Stimulated activated CD8-positive, alpha-beta memory T cell treated with anti-CD3 and anti-CD28 coated beads, Interleukin-15, amount 100 ng/mL, for 1 hour (primary cell): Measurements from ENCODE around the gene TAX1BP1.

Experiments
- DNase-seq: peaks from one replicate; pipeline ENCODE4 v3.0.0-alpha.2; 2020; ENCODE audit warnings: low read depth

Gene TAX1BP1

DNA sequence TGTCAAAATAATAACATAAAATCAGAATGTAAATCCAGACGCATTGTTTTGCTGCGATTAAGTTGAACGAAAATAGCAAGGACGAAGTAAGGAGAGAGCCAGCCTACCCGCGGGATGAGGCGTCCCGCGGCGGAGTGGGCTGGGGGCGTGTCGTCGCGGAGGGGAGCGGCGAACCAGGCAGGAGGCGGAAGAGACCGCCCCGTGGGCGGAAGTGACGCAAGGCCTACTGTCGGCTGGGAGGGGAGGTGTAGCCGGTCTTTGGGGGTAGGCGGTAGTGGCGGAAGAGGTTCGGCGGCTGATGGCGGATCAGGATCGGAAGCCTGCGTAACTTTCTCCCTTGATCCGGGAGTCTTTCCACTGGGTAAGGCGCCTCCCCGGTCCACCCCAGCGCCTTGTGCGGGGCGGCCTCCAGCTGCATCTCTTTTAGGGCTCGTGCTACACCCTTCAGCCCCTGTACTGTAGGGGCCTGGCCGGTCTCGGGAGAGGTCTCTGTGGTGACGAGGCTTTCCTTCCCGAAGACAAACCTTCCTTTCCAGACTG, at the start of gene TAX1BP1:
Gene TAX1BP1, plus strand, starts transcription at position 254 of the 540 bp plus-strand sequence. CDS start 8,363 bp downstream, outside the sequence.
- DNase-seq: peak; percentile 90

DNA sequence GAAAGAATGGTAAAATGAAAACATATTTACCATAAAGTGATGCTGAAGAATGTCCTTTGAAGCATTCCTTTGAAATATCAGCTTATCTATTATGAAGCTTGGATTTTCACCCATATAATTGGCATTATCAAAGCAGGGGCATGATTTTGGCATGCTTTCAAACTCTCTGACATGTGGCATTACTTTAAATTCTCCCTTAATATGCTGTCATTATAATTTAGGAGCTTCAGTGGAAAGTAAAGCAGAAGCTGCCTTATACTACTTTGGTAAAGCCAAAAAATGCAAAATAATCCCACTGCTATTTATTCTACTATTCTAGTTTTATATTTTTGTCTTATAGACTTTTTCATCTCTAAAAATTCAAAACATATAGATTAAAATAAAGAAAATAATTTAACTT, 49.3 kb upstream of the TAX1BP1 start:
- no peak for DNase-seq

DNA sequence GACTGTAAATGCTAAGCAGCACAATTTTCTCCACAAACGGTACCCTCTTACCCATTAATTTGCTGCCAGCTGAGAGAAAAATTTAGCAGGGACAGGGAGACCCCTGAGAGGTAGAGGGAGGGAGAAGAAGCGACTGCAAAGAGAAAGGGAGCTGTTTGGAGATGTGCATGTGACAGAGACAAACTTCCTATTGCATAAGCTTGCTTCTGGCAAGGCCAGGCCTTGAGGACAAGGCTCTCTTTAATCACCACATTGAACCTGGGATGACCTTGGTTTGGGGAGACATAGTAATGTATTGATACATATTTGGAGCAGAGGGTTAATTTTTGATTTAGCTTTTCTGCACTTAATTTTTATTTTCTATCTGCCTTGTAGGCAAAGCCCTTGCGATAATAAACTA, 46.2 kb upstream of the TAX1BP1 start:
- DNase-seq: no peak

DNA sequence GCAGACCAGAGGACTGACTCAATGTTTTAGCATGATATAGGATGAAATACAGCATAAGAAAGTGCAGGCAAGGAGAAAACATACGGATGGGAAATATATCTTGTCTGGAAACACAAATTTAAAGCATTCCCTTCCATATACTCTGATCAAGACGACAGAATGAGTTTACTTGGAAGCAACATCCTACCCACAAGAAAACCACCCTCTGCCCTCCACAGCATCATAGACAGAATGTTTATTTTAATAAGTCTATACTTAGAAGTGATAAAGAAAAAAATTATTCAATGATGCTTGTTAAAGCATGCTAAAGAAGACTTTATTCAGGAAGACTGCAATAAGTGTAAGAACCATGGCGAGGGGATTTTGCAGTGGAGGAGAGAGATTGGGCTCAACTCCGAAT, 44.9 kb upstream of the TAX1BP1 start:
- no peak for DNase-seq

DNA sequence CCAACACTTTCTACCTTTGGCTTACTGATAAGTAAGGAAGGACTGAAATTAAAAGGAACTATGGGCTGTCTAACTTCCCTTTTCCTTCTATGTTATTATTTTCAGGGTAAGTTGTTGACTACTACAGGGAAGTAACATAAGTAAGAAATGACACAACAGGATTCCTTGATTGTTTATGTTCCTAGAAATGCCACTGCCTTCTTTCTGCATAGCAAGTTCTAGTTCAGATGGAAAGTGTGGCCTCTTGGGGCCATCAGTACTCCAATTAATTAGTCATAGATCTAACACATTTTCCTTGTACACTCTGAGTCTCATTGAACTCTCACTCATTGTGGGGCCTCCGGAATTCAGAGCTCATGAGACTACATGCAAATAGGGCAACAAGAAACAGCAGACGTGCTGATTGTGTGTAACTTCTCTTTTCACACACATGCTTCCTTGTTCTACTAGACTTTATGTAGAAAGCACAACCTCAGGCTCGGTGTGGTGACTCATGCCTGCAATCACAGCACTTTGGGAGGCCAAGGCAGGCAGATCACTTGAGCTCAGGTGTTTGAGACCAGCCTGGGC, 42.0 kb upstream of the TAX1BP1 start:
- no peak for DNase-seq

DNA sequence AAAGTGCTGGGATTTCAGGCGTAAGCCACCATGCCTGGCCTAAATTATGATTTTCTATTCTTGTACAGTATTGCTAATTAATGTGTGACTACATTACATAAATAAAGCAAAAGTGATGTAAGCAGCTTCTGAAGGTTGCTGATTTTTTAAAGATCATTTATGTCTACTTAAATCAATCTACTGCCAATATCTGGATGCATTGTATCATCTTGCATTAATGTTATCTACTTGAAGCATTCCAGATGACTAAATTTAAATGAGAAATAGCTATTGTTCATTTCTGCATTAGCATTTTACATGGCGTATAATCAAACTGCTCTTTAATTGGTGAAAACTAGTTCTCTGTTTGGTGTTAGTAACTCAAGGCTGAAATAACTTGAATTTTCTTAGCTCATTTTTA, 40.2 kb upstream of the TAX1BP1 start:
- no peak for DNase-seq

DNA sequence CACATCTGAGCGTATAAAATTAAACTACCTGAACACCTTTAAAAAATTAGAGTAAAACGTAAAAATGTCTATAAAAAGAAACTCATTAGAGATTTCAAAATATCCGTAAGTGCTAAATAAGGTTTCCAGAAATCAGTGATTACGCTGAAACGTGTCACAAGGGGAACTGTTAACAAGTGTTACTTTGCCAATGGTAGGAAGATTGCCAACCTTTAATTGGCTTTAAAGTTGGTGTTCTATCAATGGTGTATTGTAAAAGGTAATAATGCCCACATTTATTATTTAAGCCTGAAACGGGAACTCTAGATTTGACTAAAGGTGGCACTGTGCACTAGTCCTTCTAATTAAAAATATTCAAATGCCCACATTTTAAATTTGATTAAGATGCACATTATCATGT, 39.5 kb upstream of the TAX1BP1 start:
- no peak for DNase-seq

DNA sequence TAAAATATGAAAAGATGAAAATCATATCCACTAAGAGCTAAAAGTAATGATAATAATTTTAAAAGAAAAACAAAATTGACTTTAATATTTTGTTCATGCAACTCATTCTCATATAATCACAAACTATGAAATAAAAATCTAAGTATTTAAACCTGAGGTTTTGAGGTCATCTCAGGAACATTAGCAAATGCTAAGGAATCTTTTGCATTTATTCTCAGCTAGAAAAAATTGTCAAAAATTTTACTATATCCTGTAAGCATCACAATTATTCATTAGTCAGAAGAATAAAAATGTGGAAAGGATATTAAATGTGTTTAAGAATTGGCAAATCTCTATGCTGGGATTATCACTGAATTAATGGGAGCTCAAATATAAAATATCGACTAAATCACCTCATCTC, 36.8 kb upstream of the TAX1BP1 start:
- DNase-seq: no peak

DNA sequence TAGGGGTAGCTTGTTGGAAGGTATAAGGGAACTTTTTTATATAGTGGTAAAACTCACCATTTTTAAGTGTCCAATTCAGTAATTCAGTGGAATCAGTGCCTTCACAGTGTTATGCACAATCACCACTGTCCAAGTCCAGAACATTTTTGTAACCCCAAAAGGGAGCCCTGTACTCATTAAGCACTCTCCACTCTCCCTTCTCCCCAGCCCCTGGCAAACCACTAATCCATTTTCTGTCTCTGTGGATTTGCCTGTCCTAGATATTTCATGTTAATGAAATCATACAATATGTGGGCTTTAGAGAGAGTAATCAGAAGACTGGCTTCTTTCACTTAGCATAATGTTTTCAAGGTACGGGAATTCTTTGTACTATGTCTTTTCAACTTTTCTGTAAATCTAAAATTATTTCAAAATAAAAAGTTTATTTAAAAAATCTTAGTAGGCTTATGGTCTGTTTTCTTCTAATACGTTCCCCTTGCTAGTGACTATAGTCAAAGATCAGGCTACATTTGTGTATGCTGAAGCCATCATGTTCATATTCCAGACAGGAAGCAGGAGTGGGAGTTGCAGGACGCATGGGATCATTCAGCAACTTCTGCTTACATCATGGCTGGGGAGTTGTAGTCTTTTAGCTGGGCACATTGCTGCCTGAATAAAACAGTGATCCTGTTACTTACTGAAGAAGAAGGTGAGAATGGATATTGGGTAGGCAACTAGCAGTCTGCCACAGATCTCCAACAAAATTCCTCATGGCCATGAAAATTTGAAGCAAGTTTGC, 35.4 kb upstream of the TAX1BP1 start:
- DNase-seq: no peak

DNA sequence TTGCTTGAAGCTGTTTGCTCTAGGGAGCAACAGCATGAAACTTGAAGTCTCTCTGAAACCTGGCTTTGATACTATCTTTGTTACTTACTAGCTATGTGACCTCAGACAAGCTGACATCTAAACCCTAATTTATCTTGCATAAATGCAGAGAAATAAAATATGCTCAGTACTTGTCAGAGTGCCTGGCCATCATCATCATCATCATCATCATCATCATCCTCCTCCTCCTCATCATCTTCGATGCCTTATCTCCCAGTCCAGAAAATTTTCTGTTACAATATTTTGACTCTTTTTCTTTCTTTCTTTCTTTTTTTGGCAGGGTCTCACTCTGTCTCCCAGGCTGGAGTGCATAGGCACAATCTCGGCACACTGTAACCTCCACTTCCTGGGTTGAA, 34.8 kb upstream of the TAX1BP1 start:
- DNase-seq: no peak

DNA sequence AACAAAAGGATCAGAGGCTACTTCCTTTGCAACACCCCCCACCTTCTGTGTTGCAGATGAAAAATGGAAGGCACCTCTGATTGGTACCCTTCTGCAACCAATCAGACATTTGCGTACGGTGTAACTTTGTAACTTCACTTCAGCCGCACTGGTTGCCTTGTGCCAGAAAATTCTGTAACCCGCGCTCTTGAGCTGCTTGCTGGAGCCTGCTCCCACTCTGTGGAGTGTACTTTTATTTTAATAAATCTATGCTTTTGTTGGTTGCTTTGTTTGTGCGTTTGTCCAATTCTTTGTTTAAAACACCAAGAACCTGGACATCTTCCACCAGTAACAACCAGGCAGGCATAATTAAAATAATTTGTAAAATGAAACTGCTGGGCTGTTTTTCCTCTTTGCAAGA, 31.5 kb upstream of the TAX1BP1 start:
- no peak for DNase-seq

DNA sequence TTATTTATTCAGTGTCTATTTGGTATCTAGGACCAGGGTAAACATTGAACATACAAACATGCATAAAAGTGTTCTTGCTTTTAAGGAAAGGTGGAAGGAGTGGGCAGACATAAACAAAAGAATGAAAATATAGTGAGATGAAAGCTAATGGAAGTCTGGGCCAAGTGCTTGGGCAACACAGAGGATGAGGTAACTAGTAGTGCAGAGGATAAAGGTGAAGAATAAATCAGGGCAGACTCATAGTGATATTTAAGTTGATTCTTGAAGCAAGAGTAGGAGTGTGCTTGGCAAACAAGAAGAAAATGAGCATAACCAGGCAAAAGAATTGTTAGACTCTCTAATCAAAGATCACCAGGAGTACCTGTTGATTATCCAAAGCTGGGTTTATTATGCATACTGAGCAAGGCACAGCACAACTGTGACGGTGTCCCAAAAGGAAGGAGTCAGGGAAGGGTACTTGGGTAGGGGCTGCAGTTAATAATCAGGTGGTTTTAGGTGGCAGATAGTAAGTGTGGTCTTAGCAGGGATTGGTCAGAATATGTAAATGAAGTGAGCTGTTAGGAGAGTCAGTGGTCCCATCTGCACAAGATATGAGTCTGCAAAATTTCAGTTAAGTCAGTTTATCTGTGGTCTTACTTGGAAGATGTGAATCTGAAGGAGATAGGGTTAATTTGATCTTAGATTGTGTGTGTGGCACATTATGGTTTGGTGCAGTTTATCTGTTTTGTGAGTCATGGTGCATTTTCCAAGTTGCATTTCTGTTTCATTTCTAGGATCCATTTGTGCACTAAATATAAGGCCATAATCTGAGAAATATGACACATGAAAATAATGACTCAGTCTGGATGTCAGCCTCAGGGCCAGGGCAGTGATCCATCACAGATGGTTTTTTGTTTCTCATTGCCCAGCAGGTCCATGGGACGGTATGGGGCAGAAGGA, 30.6 kb upstream of the TAX1BP1 start:
- no peak for DNase-seq

DNA sequence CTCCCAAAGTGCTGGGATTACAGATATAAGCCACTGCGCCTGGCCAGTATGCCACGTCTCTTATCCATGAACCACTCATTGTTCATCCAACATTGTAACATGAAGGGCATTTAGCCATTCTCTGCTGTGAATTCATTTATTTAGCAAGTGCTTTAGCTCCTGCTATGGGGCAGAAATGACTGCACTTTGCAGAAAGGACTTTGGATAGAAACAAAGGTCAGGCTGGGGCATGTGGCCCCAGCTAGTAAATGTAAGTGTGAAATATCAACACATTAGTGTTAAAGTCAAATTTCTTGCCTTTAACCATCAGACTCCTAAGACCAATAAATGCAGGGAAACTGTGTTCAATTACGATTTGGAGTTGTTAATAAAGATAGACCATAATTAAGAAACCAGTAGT, 27.7 kb upstream of the TAX1BP1 start:
- DNase-seq: no peak

DNA sequence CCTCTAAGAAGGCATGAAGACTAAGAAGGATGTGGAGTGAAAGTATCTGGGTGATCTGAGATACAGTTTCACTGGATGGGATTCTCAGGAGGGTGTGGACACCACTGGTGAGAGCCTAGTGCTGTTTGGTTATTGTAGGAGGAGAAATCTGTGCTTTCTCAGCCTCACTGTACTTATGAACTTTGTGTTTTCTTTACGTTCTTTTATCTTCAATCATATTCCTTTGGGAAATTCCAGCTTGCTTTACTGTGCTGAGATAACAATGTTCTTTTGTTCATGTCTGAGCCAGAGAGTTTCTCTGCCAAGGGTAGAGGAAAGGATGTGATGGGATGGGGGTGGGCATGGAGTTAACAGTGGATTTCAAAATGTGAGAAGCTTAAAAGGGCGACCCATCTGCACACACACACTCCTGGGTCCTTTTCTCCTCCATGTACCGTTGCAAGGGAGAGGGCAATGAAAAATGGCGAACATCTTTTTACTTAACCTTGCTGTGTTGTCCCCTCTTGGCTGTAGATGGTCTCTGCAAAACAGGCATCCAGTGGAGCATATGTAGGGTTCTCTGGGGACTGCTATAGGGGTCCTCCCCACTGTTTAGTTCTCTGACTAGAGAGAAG, 25.0 kb upstream of the TAX1BP1 start:
- no peak for DNase-seq

DNA sequence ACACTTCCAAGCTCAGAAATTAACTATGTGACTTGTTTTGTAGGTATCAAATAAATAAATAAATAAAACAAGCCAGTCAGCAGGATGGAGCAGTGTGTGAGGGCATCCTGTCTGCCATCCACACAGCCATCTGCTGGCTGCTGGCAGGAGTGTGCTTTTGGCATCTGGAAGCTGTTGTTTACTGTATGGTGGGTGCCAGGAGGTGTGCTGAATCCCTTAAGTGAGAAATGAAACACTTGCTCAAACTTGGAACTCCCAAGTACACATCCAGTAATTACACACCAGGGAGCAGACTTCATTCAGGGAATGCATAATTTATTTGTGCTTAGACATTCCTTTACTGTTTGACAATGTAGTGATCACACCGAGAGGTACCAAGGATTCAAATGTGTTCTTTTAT, 16.9 kb upstream of the TAX1BP1 start:
- DNase-seq: no peak

DNA sequence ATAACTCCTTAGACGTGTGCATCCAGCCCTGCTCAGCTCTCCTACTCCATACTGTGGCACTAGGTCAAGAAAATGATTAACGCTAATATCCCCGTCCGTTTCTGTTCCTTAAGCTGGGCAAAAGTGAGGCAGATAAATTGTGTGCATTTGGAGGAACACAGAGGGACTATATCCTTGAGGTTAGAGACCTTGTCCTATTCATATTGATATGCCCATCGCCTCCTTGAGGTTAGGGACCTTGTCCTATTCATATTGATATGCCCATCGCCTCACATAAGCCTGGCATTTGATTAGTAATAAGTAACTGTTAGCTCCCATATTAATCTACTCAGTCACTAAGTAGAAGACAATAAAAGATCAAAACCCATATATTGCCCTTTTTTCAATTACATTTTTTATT, 12.9 kb upstream of the TAX1BP1 start:
- no peak for DNase-seq

DNA sequence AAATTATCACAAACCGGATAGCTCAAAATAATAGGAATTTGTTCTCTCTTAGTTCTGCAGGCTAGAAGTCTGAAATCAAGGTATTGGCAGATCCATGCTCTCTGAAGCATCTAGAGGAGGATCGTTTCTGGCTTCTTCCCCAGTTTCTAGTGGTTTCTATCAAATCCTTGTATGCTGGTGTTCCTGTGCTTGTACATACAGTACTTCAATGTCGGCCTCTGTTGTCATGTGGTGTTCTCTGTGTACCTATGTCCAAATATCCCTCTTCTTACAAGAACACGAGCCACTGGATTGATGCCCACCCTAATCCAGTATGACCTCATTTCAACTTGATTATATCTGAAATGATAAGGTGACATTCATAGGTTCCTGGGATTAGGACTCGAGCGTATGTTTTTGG, 9.8 kb upstream of the TAX1BP1 start:
- no peak for DNase-seq

DNA sequence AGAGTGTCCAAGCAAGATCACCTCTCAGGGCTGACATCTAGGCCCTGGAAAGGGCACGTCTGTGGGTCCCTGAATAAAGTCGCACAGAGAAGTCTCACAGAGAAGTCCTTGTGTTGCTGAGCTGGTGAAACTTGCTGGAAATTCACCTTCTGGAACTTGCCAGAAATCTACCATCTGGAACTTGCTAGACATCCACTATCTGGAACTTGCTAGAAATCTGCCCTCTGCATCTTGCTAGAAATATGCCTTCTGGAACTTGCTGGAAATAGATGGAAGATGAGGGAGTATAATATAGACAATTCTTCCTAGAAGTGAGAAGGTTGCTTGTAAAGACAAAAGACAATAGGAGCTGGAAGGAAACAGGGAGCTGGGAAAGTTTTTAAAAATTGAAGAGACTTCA, 5.4 kb upstream of the TAX1BP1 start:
- DNase-seq: no peak

DNA sequence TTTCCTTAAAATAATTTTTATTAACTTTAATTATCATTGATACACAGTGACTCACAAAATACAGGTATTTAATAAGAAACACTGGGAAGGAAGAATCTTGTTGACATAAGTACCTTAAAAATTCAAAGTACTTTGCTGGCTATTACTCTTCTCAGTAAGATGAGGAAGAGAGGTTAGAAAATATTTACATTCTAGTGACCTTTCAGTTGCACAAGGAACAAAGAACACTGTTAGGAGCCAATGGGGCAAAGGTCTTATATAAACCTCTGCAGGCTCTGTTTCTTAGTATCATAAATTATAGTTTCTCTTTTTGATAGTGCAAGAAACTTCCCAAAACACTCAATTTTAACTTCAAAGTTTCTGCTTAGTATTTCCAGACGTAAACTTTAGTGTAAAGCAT, 4.8 kb upstream of the TAX1BP1 start:
- DNase-seq: no peak

DNA sequence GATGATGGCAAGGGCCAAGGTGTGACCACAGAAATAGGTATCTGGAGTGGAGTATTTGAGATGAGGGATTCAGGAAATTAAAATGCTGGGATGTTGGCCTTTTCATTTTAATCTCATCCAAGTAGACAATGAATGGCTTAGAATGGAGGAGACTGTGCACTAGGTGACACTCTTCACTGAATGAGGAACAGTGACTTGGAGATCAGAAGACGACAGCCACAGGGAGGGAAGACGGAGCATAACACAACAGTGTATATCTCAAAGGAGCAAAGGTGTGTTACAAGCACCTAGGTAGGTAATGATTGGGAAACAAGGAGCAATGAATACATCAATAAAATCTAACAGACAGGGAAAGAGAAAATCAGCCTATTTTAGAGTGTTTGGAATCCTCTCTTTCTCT, 4.1 kb upstream of the TAX1BP1 start:
- no peak for DNase-seq

DNA sequence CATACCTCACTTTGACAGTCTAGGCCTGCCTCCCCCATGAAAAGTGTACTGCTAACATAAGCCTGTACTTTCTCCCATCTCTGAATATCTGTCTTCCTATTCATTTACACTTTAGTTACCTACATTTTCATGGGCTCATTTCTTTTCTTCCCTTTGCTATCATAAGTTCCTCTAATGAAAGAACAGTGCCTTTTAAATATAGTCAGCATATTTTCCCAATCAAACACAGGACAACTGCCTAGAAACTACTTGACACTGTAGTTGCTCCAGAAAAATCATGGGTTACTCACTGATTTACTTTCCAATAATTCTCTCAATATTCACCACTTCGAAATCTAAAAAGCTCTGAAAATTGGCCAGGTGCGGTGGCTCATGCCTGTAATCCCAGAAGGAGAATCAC, 2.8 kb upstream of the TAX1BP1 start:
- DNase-seq: no peak

DNA sequence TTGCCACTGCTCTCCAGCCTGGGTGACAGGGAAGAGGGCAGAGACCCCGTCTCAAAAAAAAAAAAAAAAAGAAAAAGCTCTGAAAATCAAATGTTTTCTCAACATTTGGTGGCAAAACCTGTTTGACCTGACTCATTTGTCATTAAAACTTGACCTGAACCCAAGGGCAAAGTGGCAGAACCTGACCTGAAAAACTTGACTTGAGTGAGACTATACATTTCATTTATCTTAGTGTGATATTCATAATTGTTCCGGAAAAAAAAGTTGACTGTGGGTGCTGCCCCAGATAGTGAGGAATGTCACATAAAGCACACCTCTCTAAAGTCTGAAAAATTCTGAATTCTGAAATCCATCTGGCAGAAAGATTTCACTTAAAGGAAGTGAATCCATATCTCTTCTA, 2.3 kb upstream of the TAX1BP1 start:
- DNase-seq: no peak
